ENCODE results near the gene MOCS3. TPM values are rescaled to one million over a fixed set of nuclear protein-coding genes. Genes with fewer than 3 reads are reported as not detected.

Gene MOCS3
- total and polyA plus RNA-seq, 2 donors from 2014 or later, result 1.9 to 5.1 TPM

DNA sequence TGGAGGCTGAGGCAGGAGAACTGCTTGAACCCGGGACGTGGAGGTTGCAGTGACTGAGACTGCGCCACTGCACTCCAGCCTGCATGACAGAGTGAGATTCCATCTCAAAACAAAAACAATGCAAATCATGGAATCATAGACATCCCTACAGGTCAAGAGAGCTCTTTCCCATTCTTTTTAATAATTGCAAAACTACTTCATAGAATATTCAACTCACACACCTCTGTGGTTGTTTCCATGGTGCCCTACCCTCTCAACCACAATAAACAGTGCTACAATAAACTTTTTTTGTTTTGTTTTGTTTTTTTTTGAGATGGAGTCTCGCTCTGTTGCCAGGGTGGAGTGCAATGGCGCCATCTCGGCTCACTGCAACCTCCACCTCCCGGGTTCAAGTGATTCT is 15.5 kb upstream of the MOCS3 start:
- Histone ChIP-seq H3K27me3 (ENCODE audit: control insufficient read depth, insufficient read depth, low read length) (no peaks in the 10 kb centered on the region), H3K9me3 (ENCODE audit: control insufficient read depth in 2 of 3, insufficient read depth in 1 of 3, low read length in 3 of 3) (no peaks in the 10 kb centered on the region), H3K4me1 (ENCODE audit: control insufficient read depth in 2 of 3, insufficient read depth in 2 of 3, low read depth in 1 of 3, low read length in 3 of 3) (no peaks in the 10 kb centered on the region), H3K4me3 (ENCODE audit: low read length in 3 of 3) (no peak overlapping the region), H3K9ac (ENCODE audit: low read length in 3 of 3) (no peak overlapping the region), H3K27ac (ENCODE audit: low read depth in 2 of 2, low read length in 2 of 2) (no peak overlapping the region), H3K36me3 (ENCODE audit: control insufficient read depth in 2 of 3, insufficient read depth in 3 of 3, low read length in 3 of 3) (peaks cover 11 to 55% (median 24%) of the 10 kb centered on the region in 3 donors)
- TF ChIP-seq, protein P1, sequence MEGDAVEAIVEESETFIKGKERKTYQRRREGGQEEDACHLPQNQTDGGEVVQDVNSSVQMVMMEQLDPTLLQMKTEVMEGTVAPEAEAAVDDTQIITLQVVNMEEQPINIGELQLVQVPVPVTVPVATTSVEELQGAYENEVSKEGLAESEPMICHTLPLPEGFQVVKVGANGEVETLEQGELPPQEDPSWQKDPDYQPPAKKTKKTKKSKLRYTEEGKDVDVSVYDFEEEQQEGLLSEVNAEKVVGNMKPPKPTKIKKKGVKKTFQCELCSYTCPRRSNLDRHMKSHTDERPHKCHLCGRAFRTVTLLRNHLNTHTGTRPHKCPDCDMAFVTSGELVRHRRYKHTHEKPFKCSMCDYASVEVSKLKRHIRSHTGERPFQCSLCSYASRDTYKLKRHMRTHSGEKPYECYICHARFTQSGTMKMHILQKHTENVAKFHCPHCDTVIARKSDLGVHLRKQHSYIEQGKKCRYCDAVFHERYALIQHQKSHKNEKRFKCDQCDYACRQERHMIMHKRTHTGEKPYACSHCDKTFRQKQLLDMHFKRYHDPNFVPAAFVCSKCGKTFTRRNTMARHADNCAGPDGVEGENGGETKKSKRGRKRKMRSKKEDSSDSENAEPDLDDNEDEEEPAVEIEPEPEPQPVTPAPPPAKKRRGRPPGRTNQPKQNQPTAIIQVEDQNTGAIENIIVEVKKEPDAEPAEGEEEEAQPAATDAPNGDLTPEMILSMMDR (IDR thresholded peaks at IDR 0.05; ENCODE audit: borderline replicate concordance, extremely low read depth, insufficient read depth), result no peak
- no peak for DNase-seq
- intact Hi-C loops (cut with DNase I), result no loop called here
- no peak for FAIRE-seq

- intact Hi-C loops (cut with DNase I), result no loop called here
- Histone ChIP-seq H3K27ac (ENCODE audit: low read depth in 2 of 2, low read length in 2 of 2) (no peak overlapping the region), H3K9me3 (ENCODE audit: control insufficient read depth in 2 of 3, insufficient read depth in 1 of 3, low read length in 3 of 3) (no peaks in the 10 kb centered on the region), H3K27me3 (ENCODE audit: control insufficient read depth, insufficient read depth, low read length) (no peaks in the 10 kb centered on the region), H3K4me1 (ENCODE audit: control insufficient read depth in 2 of 3, insufficient read depth in 2 of 3, low read depth in 1 of 3, low read length in 3 of 3) (no peaks in the 10 kb centered on the region), H3K4me3 (ENCODE audit: low read length in 3 of 3) (no peak overlapping the region), H3K9ac (ENCODE audit: low read length in 3 of 3) (no peak overlapping the region), H3K36me3 (ENCODE audit: control insufficient read depth in 2 of 3, insufficient read depth in 3 of 3, low read length in 3 of 3) (peaks cover 13 to 54% (median 38%) of the 10 kb centered on the region in 3 donors)
- DNase-seq (no peak), FAIRE-seq (no peak)
- TF ChIP-seq, protein P1 (IDR thresholded peaks at IDR 0.05; ENCODE audit: borderline replicate concordance, extremely low read depth, insufficient read depth), result no peak
Observed at GRCh38 chr20:50948132-50948785, 10.4 kb upstream of the MOCS3 start.

DNA sequence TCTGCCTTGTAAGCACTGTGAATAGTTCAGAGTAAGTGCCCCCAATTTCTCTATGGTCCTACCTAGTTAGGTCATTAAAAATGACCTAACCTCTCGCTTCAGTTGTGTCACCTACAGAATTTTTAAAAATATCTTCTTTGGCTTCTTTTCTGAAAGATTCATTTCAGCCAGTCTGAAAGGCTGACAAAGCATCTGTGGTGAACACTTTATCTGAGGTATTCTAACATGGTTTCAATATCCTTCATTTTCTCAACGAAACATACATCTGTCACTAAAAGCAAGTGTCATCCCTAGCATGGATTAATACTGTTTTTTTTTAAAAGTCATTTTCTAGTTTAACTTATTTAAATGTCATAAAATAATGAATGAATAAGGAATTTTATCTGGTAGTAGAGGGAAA is 5.4 kb upstream of the MOCS3 start:
- no peak overlapping the region for H3K9ac ChIP-seq (ENCODE audit: low read length in 3 of 3)
- H3K9me3 ChIP-seq (ENCODE audit: control insufficient read depth in 2 of 3, insufficient read depth in 1 of 3, low read length in 3 of 3), result no peaks in the 10 kb centered on the region
- TF ChIP-seq, protein P1 (IDR thresholded peaks at IDR 0.05; ENCODE audit: borderline replicate concordance, extremely low read depth, insufficient read depth), result no peak
- H3K27me3 ChIP-seq (ENCODE audit: control insufficient read depth, insufficient read depth, low read length), result no peaks in the 10 kb centered on the region
- H3K4me3 ChIP-seq (ENCODE audit: low read length in 3 of 3), result no peak overlapping the region
- no peak overlapping the region for H3K27ac ChIP-seq (ENCODE audit: low read depth in 2 of 2, low read length in 2 of 2)
- peaks cover 0 to 12% (median 6%) of the 10 kb centered on the region in 3 donors for H3K4me1 ChIP-seq (ENCODE audit: control insufficient read depth in 2 of 3, insufficient read depth in 2 of 3, low read depth in 1 of 3, low read length in 3 of 3)
- intact Hi-C loops (cut with DNase I), result no loop called here
- DNase-seq (no peak), FAIRE-seq (no peak)
- H3K36me3 ChIP-seq (ENCODE audit: control insufficient read depth in 2 of 3, insufficient read depth in 3 of 3, low read length in 3 of 3), result peaks cover 3 to 27% (median 22%) of the 10 kb centered on the region in 3 donors

Measured in kidney (tissue), 14 donors.